Measurements from ENCODE around the gene ANXA4.

ANXA4 gene

DNA sequence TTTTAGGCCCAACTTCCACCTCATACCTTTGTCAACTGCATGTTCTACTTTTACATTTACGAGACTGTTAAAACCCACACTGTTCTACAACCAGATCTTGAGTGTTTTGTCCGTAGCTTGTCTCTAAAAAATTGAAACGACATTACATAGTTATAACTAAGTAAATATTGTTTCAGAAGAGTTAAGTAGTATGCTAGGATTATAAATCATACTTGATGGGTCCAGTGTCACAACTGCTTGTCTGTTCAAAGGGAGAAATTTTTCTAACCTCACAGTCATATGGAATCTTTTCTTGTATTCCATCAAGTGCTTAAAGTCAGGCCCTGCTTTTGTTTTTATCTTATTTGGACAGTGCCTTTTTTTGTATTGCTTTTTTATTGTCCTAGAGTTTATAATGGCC is 91.8 kb downstream of the ANXA4 start:
- no peak overlapping the region; the same call in 1 of the 2 replicates for H3K9ac ChIP-seq
- H3K4me1 ChIP-seq: peaks cover 50% of the 10 kb centered on the region
- no peak overlapping the region for H3K4me2 ChIP-seq
- H3K27me3 ChIP-seq: no peaks in the 10 kb centered on the region
- no peak overlapping the region for H3K27ac ChIP-seq
- H3K36me3 ChIP-seq: peaks cover 29% of the 10 kb centered on the region; the same call in 1 of the 2 replicates
- H3K4me3 ChIP-seq: no peak overlapping the region
- H3K9me3 ChIP-seq: no peaks in the 10 kb centered on the region
- H4K20me1 ChIP-seq: peaks cover 63% of the 10 kb centered on the region
- TF ChIP-seq Cebpa-rat (IDR thresholded peaks at IDR 0.05): no peak

DNA sequence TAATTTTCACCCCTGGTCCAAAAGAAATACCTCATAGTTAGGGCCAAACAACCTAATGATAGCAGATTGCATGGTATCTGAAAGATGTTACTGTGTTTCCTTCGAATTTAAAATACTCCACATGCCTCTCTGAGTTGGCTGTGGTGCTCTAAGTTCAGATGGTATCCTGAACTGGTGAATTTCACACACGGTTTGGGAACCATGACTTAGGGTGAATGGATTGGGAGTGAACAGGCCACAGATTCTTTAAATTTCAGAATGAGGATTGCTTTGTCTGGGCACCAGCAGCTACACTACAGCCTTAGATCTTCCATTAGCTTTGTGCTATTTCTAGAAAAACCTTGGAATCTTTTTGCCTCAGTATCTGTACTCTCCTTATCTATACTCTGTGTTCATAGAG is 93.7 kb downstream of the ANXA4 start:
- peak overlapping the region; percentile 6; the same call in 1 of the 2 replicates for H3K4me2 ChIP-seq
- no peak overlapping the region for H3K9ac ChIP-seq
- peaks cover 55% of the 10 kb centered on the region for H4K20me1 ChIP-seq
- no peak for TF ChIP-seq Cebpa-rat (IDR thresholded peaks at IDR 0.05)
- H3K36me3 ChIP-seq: peaks cover 42% of the 10 kb centered on the region
- H3K4me3 ChIP-seq: no peak overlapping the region
- no peak overlapping the region for H3K27ac ChIP-seq
- H3K27me3 ChIP-seq: no peaks in the 10 kb centered on the region
- H3K9me3 ChIP-seq: no peaks in the 10 kb centered on the region
- H3K4me1 ChIP-seq: peaks cover 45% of the 10 kb centered on the region

DNA sequence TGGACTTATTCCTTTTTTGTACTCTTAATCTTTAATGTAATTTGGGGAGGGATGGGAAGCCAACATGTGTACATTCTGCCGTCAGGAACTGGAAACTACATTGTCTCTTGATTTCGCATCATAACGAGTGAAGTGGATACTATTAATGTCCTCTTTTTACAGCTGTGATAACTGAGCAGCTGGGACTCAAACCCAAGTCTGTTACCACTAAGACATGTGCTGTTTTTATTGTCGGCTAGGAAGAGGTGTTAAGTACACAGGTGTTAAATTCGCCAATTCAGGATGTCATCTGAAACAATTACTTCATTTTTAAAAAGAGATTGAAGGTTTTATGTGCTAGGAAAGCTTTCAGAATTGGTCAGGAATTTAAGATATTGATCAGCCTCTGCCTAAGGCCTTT is 94.4 kb downstream of the ANXA4 start:
- H3K9ac ChIP-seq: no peak overlapping the region
- H3K4me3 ChIP-seq: no peak overlapping the region
- TF ChIP-seq Cebpa-rat (IDR thresholded peaks at IDR 0.05): no peak
- peaks cover 48% of the 10 kb centered on the region for H3K36me3 ChIP-seq
- peak overlapping the region; percentile 6; the same call in 1 of the 2 replicates for H3K4me2 ChIP-seq
- H3K27me3 ChIP-seq: no peaks in the 10 kb centered on the region
- no peak overlapping the region for H3K27ac ChIP-seq
- H3K9me3 ChIP-seq: no peaks in the 10 kb centered on the region
- peaks cover 49% of the 10 kb centered on the region for H4K20me1 ChIP-seq
- peaks cover 38% of the 10 kb centered on the region for H3K4me1 ChIP-seq

DNA sequence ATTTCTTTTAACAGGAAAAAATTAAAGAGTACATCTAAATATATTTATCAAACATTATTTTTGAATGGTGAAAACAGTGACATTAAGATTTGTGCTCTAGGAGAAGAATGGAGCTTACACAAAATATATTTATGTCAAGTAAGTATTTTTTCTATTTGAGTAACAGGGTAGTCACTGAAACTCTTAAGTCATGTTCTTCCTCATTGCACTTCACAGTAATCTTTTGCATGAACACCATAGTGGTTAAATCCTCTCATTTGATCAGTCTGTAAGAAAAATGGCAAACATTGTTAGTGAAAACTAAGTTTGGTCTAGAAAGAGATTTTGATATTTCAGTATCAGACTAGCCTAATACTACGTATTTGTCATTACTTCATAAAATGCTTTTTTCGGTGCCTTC is 95.6 kb downstream of the ANXA4 start:
- Histone ChIP-seq H3K27ac (no peak overlapping the region), H4K20me1 (peaks cover 37% of the 10 kb centered on the region), H3K9me3 (no peaks in the 10 kb centered on the region), H3K27me3 (no peaks in the 10 kb centered on the region), H3K4me2 (no peak overlapping the region), H3K4me3 (no peak overlapping the region), H3K4me1 (peaks cover 26% of the 10 kb centered on the region), H3K9ac (no peak overlapping the region), H3K36me3 (peaks cover 57% of the 10 kb centered on the region)
- no peak for TF ChIP-seq Cebpa-rat (IDR thresholded peaks at IDR 0.05)

DNA sequence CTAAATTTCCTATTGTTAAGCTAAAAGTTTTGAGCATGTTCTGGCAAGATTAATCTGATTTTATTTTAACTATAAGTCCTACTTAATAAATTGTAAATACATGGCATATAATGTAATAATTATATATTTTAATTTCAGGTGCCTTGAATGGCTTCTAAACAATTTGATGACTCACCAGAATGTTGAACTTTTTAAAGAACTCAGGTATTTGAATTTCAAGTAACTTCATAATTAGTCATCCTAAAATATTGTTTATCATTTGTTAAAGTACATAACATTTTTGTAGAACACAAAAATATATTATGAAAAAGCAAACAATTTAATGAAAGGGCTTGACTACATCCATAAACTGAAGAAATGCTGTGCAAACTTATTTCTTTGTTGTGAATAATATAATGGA is 102.1 kb downstream of the ANXA4 start:
- Histone ChIP-seq H3K9me3 (no peaks in the 10 kb centered on the region), H3K4me1 (no peaks in the 10 kb centered on the region), H3K4me2 (no peak overlapping the region), H3K27me3 (no peaks in the 10 kb centered on the region), H4K20me1 (no peaks in the 10 kb centered on the region), H3K36me3 (peaks cover 77% of the 10 kb centered on the region), H3K9ac (no peak overlapping the region), H3K27ac (no peak overlapping the region), H3K4me3 (no peak overlapping the region)
- TF ChIP-seq Cebpa-rat (IDR thresholded peaks at IDR 0.05): no peak

DNA sequence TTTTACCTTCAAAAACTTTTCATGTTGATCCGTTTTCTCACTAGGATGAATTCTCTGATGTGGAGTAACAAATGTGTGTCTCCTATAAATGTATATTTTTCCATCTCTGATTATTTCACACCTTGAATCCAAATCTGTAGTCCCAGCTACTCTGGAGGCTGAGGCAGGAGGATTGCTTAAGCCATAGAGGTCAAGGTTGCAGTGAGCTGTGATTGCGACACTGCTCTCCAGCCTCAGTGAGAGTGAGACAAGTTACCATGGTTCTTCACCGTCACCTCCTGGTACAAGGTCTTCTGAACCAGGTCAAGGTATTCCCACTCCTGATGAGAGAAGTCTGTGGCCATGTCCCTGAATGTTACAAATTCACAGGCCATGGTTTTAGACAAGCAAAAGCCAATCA is 102.6 kb downstream of the ANXA4 start:
- no peaks in the 10 kb centered on the region for H3K27me3 ChIP-seq
- H3K9me3 ChIP-seq: no peaks in the 10 kb centered on the region
- no peak overlapping the region for H3K4me2 ChIP-seq
- H3K9ac ChIP-seq: no peak overlapping the region
- H3K4me3 ChIP-seq: no peak overlapping the region
- no peaks in the 10 kb centered on the region for H4K20me1 ChIP-seq
- peaks cover 82% of the 10 kb centered on the region for H3K36me3 ChIP-seq
- no peak for TF ChIP-seq Cebpa-rat (IDR thresholded peaks at IDR 0.05)
- H3K27ac ChIP-seq: no peak overlapping the region
- H3K4me1 ChIP-seq: no peaks in the 10 kb centered on the region

DNA sequence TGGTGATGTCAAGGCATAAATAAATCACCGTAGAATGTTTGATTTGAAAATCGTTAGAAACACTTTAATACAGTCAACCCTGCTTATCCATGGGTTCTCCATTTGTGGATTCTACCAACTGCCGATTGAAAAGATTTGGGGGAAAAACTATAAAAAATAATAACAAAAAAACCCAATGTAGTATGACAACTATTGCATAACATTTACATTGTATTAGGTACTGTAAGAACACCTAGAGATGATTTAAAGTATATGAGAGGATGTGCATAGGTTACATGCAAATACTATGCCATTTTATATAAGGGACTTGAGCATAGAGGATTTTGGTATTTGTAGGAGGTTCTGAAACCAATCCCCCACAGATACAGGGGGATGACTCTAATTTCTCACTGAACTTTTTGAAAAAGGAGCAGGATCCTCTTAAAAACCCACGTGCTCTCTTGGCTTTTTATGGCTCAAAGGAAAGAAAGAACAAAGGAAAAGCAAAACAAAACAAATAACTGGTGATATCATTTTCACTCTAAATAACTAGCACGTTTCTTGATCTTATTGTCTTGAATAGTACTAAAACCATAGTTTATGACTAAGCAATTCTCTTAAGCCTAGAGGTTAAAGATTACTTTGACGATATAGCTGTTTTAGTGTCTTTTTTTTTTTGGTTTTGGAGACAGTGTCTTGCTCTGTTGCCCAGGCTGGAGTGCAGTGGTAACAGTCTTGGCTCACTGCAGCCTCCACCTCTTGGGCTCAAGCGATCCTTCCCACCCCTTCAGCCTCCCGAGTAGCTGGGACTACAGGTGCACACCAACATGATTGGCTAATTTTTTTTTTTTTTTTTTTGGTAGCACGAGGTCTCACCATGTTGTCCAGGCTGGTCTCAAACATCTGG is 104.5 kb downstream of the ANXA4 start:
- Histone ChIP-seq H3K4me3 (no peak overlapping the region), H4K20me1 (no peaks in the 10 kb centered on the region), H3K9ac (no peak overlapping the region), H3K27ac (no peak overlapping the region), H3K4me1 (no peaks in the 10 kb centered on the region), H3K36me3 (peaks cover 83% of the 10 kb centered on the region), H3K4me2 (no peak overlapping the region), H3K27me3 (no peaks in the 10 kb centered on the region), H3K9me3 (no peaks in the 10 kb centered on the region)
- TF ChIP-seq Cebpa-rat (IDR thresholded peaks at IDR 0.05): no peak

DNA sequence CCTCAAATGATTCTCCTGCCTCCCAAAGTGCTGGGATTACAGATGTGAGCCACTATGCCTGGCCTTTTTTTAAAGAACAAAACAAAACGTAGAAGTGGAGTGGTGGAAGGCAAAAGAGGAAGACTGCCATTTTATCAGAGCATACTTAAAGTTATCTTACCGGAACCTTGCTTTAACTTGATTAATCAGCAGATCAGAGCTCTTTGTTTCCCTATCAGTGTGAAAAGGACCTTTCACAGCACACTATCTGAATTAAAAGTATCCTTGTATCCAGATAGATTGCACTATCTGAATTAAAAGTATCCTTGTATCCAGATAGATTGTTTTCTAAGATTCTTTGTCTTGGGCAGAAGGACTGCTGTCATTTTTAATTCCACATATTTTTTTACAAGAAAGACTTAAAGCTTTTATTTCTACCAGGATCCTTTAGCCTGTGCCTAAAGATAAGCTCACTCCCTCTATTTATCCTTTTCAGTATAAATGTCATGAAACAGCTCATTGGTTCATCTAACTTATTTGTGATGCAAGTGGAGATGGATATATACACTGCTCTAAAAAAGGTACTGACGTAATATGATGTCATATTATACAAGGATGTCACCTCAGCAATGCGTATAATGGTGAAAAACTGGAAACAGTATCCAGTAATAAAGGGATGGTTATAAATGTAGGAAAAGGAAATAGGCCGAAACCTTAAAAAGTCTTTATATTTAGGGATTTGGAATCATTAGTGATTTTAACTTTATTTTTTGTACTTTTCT is 105.3 kb downstream of the ANXA4 start:
- H3K9ac ChIP-seq: no peak overlapping the region
- H4K20me1 ChIP-seq: no peaks in the 10 kb centered on the region
- H3K4me3 ChIP-seq: no peak overlapping the region
- no peak for TF ChIP-seq Cebpa-rat (IDR thresholded peaks at IDR 0.05)
- H3K9me3 ChIP-seq: no peaks in the 10 kb centered on the region
- no peaks in the 10 kb centered on the region for H3K27me3 ChIP-seq
- H3K4me2 ChIP-seq: no peak overlapping the region
- H3K4me1 ChIP-seq: no peaks in the 10 kb centered on the region
- no peak overlapping the region for H3K27ac ChIP-seq
- H3K36me3 ChIP-seq: peaks cover 82% of the 10 kb centered on the region

DNA sequence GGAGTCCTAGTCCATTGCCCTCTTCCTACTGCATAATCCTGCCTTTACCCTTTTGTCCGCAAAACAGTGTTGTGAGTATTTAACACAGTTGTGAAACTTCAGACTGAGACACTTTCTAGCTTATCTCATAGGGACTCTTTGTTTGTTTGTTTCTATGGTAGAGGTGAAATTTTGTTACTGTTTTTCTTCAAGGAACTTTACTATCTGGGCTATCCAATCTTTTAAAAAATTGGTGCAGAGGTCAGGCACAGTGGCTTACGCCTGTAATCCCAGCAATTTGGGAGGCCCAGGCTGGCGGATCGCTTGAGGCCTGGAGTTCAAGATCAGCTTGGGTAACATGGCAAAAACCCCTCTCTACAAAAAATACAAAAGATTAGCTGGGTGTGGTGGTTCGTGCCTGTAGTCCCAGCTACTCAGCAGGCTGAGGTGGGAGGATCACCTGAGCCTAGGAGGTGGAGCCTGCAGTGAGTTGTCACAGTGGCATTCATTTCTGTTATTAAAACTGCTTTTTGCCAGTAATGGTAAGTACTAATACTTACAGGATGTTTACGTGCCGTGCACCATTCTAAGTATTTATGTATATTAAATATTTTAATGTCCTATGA is 106.4 kb downstream of the ANXA4 start:
- Histone ChIP-seq H3K9ac (no peak overlapping the region), H3K27ac (no peak overlapping the region)

DNA sequence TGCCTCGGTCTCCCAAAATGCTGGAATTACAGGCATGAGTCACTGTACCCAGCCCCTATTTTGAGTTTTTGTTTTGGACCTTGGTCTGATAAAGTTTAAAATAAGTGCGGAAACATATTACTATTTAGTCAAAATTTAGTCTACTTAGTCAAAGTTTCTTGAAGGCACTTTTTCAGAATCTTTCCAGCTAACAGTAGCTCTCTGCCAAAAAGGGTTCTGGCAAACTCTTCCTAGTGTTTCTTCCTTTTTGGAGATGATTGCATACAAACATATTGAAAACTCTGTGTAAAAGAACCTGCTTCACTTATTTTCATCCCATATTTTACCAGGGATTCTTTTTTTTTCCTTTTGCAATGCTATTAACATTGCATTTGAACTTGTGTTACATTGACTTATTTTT is 116.3 kb downstream of the ANXA4 start:
- no peaks in the 10 kb centered on the region for H3K27me3 ChIP-seq
- no peak overlapping the region for H3K27ac ChIP-seq
- no peaks in the 10 kb centered on the region for H3K9me3 ChIP-seq
- no peaks in the 10 kb centered on the region for H4K20me1 ChIP-seq
- H3K36me3 ChIP-seq: peaks cover 58% of the 10 kb centered on the region
- no peaks in the 10 kb centered on the region for H3K4me1 ChIP-seq
- no peak overlapping the region for H3K4me2 ChIP-seq
- TF ChIP-seq Cebpa-rat (IDR thresholded peaks at IDR 0.05): no peak
- no peak overlapping the region for H3K9ac ChIP-seq
- no peak overlapping the region for H3K4me3 ChIP-seq

More for the DNA sequence above, 106.4 kb downstream of the ANXA4 start:
- no peaks in the 10 kb centered on the region for H3K27me3 ChIP-seq
- H3K4me1 ChIP-seq: no peaks in the 10 kb centered on the region
- no peaks in the 10 kb centered on the region for H3K9me3 ChIP-seq
- H3K36me3 ChIP-seq: peaks cover 87% of the 10 kb centered on the region
- no peak for TF ChIP-seq Cebpa-rat (IDR thresholded peaks at IDR 0.05)
- no peak overlapping the region for H3K4me3 ChIP-seq
- no peak overlapping the region for H3K4me2 ChIP-seq
- H4K20me1 ChIP-seq: no peaks in the 10 kb centered on the region
